K562 (cell line): Measurements from ENCODE around the gene AMH. TPM values are rescaled to one million over a fixed set of nuclear protein-coding genes. Genes with fewer than 3 reads are reported as not detected.

Experiments
- CAMTA2 ChIP-seq: fragments of 250-450 bp; sonication (Bioruptor Pico); conservative IDR thresholded peaks from 2 replicates; pipeline ENCODE4 v1.5.1; 2022
- CBFB ChIP-seq: sonication (generic); formaldehyde crosslinking; IDR thresholded peaks from 2 replicates; pipeline ENCODE4 v1.4.0; 2020; ENCODE audit warnings: mild to moderate bottlenecking, missing genetic modification reagents
- KLF1 ChIP-seq: fragments of 450-650 bp; IDR thresholded peaks from 2 replicates; pipeline ENCODE4 v1.6.1; 2016; ENCODE audit warnings: missing genetic modification characterization, missing compliant biosample characterization
- MGA ChIP-seq: fragments of 450-650 bp; IDR thresholded peaks from 2 replicates; pipeline ENCODE4 v1.6.1; 2016; ENCODE audit warnings: mild to moderate bottlenecking, moderate library complexity
- NCOR1 ChIP-seq: fragments of 450-650 bp; IDR thresholded peaks from 2 replicates; pipeline ENCODE4 v1.6.1; 2016; ENCODE audit warnings: mild to moderate bottlenecking, moderate library complexity
- SIX5 ChIP-seq, 2 experiments: IDR thresholded peaks; 2 replicates each; pipeline ENCODE4 v1.6.1; 2011; ENCODE audit warnings: low read length in 2 of 2, borderline replicate concordance in 1 of 2, low read depth in 1 of 2, mild to moderate bottlenecking in 1 of 2, moderate library complexity in 1 of 2; ENCODE audit not compliant: insufficient read depth in 1 of 2
- SRSF3 ChIP-seq: fragments of 200-400 bp; formaldehyde crosslinking; IDR thresholded peaks from 2 replicates; pipeline ENCODE4 v1.6.1; 2016; ENCODE audit warnings: mild to moderate bottlenecking, low read length, moderate library complexity; ENCODE audit not compliant: insufficient read depth
- ZBTB26 ChIP-seq: fragments of 450-650 bp; formaldehyde crosslinking; IDR thresholded peaks from 2 replicates; pipeline ENCODE4 v1.4.0; 2022; ENCODE audit warnings: missing genetic modification characterization
- ZNF174 ChIP-seq: fragments of 250-450 bp; sonication (Bioruptor Pico); IDR thresholded peaks from 2 replicates; pipeline ENCODE4 v1.4.0; 2020; ENCODE audit warnings: mild to moderate bottlenecking
- ZNF707 ChIP-seq: fragments of 250-450 bp; sonication (Bioruptor Pico); conservative IDR thresholded peaks from 2 replicates; pipeline ENCODE4 v1.8.0; 2022; ENCODE audit warnings: inconsistent platforms, mild to moderate bottlenecking, moderate library complexity
- polyA plus RNA-seq, 8 experiments: library from polyadenylated mRNA; depleted of rRNA in 4 of 8; stranded (reverse) in 5 of 8; unstranded in 3 of 8; fragments of >200 nt; fragmentation: Nextera tagmentation in 2 of 8; fragmentation: Illumina TruSeq in 1 of 8; extraction: Ambion mirVana in 2 of 8; extraction: Trizol in 1 of 8; gene quantifications; 2 replicates each; pipeline versions ENCODE4 v1.2.1 to v1.2.3, GENCODE V29; 2011 to 2014; ENCODE audit warnings: inconsistent platforms in 1 of 8, missing spikeins in 1 of 8
- total RNA-seq, 7 experiments: library from RNA; depleted of rRNA in 6 of 7; stranded (reverse); fragments of >200 nt in 6 of 7; fragmentation: Illumina TruSeq in 2 of 7; extraction: Trizol in 2 of 7; gene quantifications; 2 replicates each; pipeline versions ENCODE4 v1.2.1 to v1.2.3, GENCODE V29; 2011 to 2021; ENCODE audit warnings: low replicate concordance in 1 of 7
- TF ChIP-seq, protein P1 (sequence below): fragments of 250-450 bp; sonication (Bioruptor Pico); IDR thresholded peaks from 2 replicates; pipeline ENCODE4 v1.5.1; 2021; ENCODE audit warnings: mild to moderate bottlenecking
- TF ChIP-seq, protein P2 (sequence below): IDR thresholded peaks from 2 replicates; pipeline ENCODE4 v1.6.1; 2011; ENCODE audit not compliant: insufficient read length; ENCODE audit errors: extremely low read depth

Gene AMH
- total and polyA plus RNA-seq, 9 of the 15 experiments (the other 6 are each of a cell fraction or from before 2014, with no cell fraction given): 0.29 to 27.4 (median 2.6) TPM; not detected in 2

DNA sequence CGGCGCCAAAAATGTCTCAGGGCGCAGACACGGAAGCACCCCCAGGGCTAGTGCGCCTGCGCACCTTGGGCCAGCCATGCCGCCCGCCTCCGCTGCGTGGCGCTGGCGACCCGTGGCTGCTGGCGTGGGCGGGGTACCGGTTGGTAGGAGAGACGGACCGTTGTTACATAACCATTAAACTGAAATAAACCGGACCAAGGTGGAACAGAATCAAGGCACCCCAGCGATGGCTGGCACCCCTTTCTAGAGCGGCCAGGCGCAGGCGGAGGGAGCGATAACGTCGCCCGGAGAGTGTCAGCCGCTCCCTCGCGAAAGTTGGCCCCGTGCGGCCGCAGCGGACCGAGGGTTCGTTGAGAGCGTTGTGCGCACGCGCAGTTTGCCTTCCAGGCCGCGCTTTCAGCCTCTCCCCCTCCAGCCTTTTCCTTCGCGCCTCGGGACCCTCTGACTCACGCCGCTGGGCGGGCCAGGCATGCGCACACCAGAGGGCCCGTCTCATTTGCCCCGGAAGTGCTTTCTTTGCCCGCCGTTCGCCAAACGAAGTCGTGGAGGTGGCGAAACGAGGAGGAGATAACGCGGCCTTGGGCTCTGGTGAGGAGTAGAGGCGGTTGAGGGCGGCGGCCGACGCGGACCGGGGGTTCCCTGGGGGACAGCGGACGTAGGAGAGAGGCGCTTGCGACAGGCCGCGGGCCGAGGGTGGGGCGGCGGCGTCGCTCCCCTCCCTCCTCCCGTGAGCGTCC, 12.6 kb upstream of the AMH start, which contains the start of the genes PLEKHJ1 and SF3A2 (continued):
- TF ChIP-seq MGA: peak; percentile 99
- TF ChIP-seq, protein P1, sequence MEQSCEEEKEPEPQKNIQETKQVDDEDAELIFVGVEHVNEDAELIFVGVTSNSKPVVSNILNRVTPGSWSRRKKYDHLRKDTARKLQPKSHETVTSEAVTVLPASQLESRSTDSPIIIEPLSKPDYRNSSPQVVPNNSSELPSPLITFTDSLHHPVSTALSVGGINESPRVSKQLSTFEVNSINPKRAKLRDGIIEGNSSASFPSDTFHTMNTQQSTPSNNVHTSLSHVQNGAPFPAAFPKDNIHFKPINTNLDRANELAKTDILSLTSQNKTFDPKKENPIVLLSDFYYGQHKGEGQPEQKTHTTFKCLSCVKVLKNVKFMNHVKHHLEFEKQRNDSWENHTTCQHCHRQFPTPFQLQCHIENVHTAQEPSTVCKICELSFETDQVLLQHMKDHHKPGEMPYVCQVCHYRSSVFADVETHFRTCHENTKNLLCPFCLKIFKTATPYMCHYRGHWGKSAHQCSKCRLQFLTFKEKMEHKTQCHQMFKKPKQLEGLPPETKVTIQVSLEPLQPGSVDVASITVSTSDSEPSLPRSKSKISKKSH (CRISPR knock-in tag): no peak
- TF ChIP-seq KLF1: peak; percentile 5; the same call in 1 of the 2 replicates
- 0 out of 2 replicates have a peak, but pooled peaks have one; percentile 47 for TF ChIP-seq NCOR1
- no peak for TF ChIP-seq ZNF707 (CRISPR knock-in tag)
- TF ChIP-seq, protein P2, sequence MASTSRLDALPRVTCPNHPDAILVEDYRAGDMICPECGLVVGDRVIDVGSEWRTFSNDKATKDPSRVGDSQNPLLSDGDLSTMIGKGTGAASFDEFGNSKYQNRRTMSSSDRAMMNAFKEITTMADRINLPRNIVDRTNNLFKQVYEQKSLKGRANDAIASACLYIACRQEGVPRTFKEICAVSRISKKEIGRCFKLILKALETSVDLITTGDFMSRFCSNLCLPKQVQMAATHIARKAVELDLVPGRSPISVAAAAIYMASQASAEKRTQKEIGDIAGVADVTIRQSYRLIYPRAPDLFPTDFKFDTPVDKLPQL: no peak
- no peak for TF ChIP-seq ZBTB26 (CRISPR knock-in tag)
- TF ChIP-seq SRSF3: no peak
- TF ChIP-seq CAMTA2: no peak
- 0 out of 2 replicates have a peak, but pooled peaks have one; percentile 37 for TF ChIP-seq ZNF174
- TF ChIP-seq SIX5 (IDR thresholded peaks at IDR 0.05; ENCODE audit: borderline replicate concordance in 1 of 2, insufficient read depth in 1 of 2, low read depth in 1 of 2, low read length in 2 of 2): no peak; a peak in 1 of 4 replicates
- no peak; the same call in 1 of the 2 replicates for TF ChIP-seq CBFB (CRISPR knock-in tag)
